Choroid plexus epithelial cell (primary cell): ENCODE results near the gene RASA2.

Experiments used
- DNase-seq: peaks from one replicate; pipeline ENCODE4 v3.0.0-alpha.2; 2010; ENCODE audit warnings: low read depth
- H3K4me3 ChIP-seq: 2 replicates; pipeline ENCODE4 v1.5.1; 2011; ENCODE audit warnings: low read depth, mild to moderate bottlenecking, control low read depth, low read length, moderate library complexity
- CTCF ChIP-seq: conservative IDR thresholded peaks from 2 replicates; pipeline ENCODE4 v1.5.1; 2011; ENCODE audit warnings: low read depth, mild to moderate bottlenecking, control low read depth, inconsistent platforms, low read length, moderate library complexity

RASA2 gene

GRCh38 chr3:141652349-141652748 lies 165.5 kb downstream of the RASA2 start:
- no peak for TF ChIP-seq CTCF
- no peak overlapping the region for H3K4me3 ChIP-seq
- no peak for DNase-seq

- no peak overlapping the region for H3K4me3 ChIP-seq
- no peak for TF ChIP-seq CTCF
- DNase-seq: no peak
Measured at GRCh38 chr3:141653847-141654246, 167.0 kb downstream of the RASA2 start.

GRCh38 chr3:141655801-141656200 lies 169.0 kb downstream of the RASA2 start:
- H3K4me3 ChIP-seq: no peak overlapping the region
- no peak for DNase-seq
- no peak for TF ChIP-seq CTCF

- peak; percentile 76 for DNase-seq
Measured at GRCh38 chr3:141656771-141657170, 169.9 kb downstream of the RASA2 start.

GRCh38 chr3:141657516-141657915 lies 170.7 kb downstream of the RASA2 start:
- TF ChIP-seq CTCF: no peak
- H3K4me3 ChIP-seq: no peak overlapping the region
- no peak for DNase-seq

More at GRCh38 chr3:141656771-141657170, 169.9 kb downstream of the RASA2 start:
- no peak for TF ChIP-seq CTCF
- H3K4me3 ChIP-seq: no peak overlapping the region

- no peak for TF ChIP-seq CTCF
- DNase-seq: peak; percentile 33
- peak overlapping the region; percentile 64 for H3K4me3 ChIP-seq
Measured at GRCh38 chr3:141659821-141660613, 173.2 kb downstream of the RASA2 start.

- H3K4me3 ChIP-seq: peak overlapping the region; percentile 64
Measured at GRCh38 chr3:141660614-141660947, 173.8 kb downstream of the RASA2 start.

More at GRCh38 chr3:141660614-141660947, 173.8 kb downstream of the RASA2 start:
- DNase-seq: no peak
- no peak for TF ChIP-seq CTCF
